Endodermal cell (in vitro differentiated cells): ENCODE data around the gene ASCL4. TPM values are rescaled to one million over a fixed set of nuclear protein-coding genes. Genes with fewer than 3 reads are reported as not detected.
A peak's percentile ranks its signal among the peaks of the same experiment; 100 is the strongest.

Experiments
- DNase-seq: peaks from one replicate; pipeline ENCODE4 v3.0.0-alpha.2; 2017
- H3K27ac ChIP-seq: 2 replicates; pipeline ENCODE4 v1.5.1; 2013; ENCODE audit warnings: mild to moderate bottlenecking, low read depth, low read length, moderate library complexity
- H3K27me3 ChIP-seq: 2 replicates; pipeline ENCODE4 v1.6.1; 2013; ENCODE audit warnings: mild to moderate bottlenecking, low read length, moderate library complexity; ENCODE audit not compliant: insufficient read depth, control insufficient read depth, poor library complexity, severe bottlenecking
- H3K36me3 ChIP-seq: 2 replicates; pipeline ENCODE4 v1.7.0; 2013; ENCODE audit warnings: mild to moderate bottlenecking, low read length, moderate library complexity; ENCODE audit not compliant: control insufficient read depth, insufficient read depth
- H3K4me1 ChIP-seq: one replicate; pipeline ENCODE4 v1.7.0; 2013; ENCODE audit warnings: low read length; ENCODE audit not compliant: control insufficient read depth, insufficient read depth
- H3K4me3 ChIP-seq: 2 replicates; pipeline ENCODE4 v1.5.1; 2013; ENCODE audit warnings: mild to moderate bottlenecking, low read length, moderate library complexity
- H3K9ac ChIP-seq: 2 replicates; pipeline ENCODE4 v1.6.1; 2013; ENCODE audit warnings: mild to moderate bottlenecking, low read length, moderate library complexity; ENCODE audit not compliant: poor library complexity, severe bottlenecking; ENCODE audit errors: extremely low read depth
- H3K9me3 ChIP-seq: 2 replicates; pipeline ENCODE4 v1.6.1; 2013; ENCODE audit warnings: mild to moderate bottlenecking, low read length, moderate library complexity; ENCODE audit not compliant: control insufficient read depth
- H3K27ac Mint-ChIP-seq: 2 replicates; pipeline ENCODE4 v1.8.0; 2020; ENCODE audit warnings: mixed read lengths
- H3K27me3 Mint-ChIP-seq: 2 replicates; pipeline ENCODE4 v1.8.0; 2021; ENCODE audit warnings: mild to moderate bottlenecking, mixed read lengths; ENCODE audit not compliant: insufficient read depth
- H3K36me3 Mint-ChIP-seq: 2 replicates; pipeline ENCODE4 v1.8.0; 2020; ENCODE audit warnings: low read depth, mixed read lengths
- H3K4me1 Mint-ChIP-seq: 2 replicates; pipeline ENCODE4 v1.8.0; 2020; ENCODE audit warnings: mixed read lengths
- H3K4me3 Mint-ChIP-seq: 2 replicates; pipeline ENCODE4 v1.8.0; 2020; ENCODE audit warnings: mild to moderate bottlenecking, moderate library complexity, mixed read lengths
- H3K9me3 Mint-ChIP-seq: 2 replicates; pipeline ENCODE4 v1.8.0; 2020; ENCODE audit warnings: mild to moderate bottlenecking, mixed read lengths
- CTCF ChIP-seq: fragments of 200-600 bp; sonication (generic); conservative IDR thresholded peaks from 2 replicates; pipeline ENCODE4 v1.5.0; 2021; ENCODE audit warnings: antibody characterized with exemption, mild to moderate bottlenecking
- WGBS, 2 experiments: methylation state at CpG; one replicate each; pipeline versions ENCODE4 v1.1.5 to v1.1.7; 2013; ENCODE audit warnings: missing lambda C conversion rate in 2 of 2, mixed read lengths in 1 of 2; ENCODE audit not compliant: insufficient coverage in 1 of 2, insufficient read length in 1 of 2; 5-methylcytosine and 5-hydroxymethylcytosine counted together
- total RNA-seq, 2 donors: library from RNA; stranded (reverse); fragmentation: NEBNext Ultra II Directional in 1 of 2; extraction: Animal tissue kit (Norgen Biotek cat#: 25700) in 1 of 2; gene quantifications; 2 replicates in 1 of 2; 3 replicates in 1 of 2; pipeline ENCODE4 v1.2.1, GENCODE V29; 2021

Gene ASCL4
- total RNA-seq, 2 donors from 2014 or later = not detected

GRCh38 chr12:107749083-107749482 lies 25.4 kb upstream of the ASCL4 start:
- no peak for TF ChIP-seq CTCF
- peaks cover 84% of the 10 kb centered on the region for H3K36me3 ChIP-seq
- no peaks in the 10 kb centered on the region for H3K9me3 ChIP-seq
- no peak overlapping the region for H3K27ac Mint-ChIP-seq
- H3K4me1 ChIP-seq = no peaks in the 10 kb centered on the region
- no peak overlapping the region for H3K4me3 Mint-ChIP-seq
- 91 to 100% methylated on average over 1 of the region's 1 CpG for WGBS, 2 experiments
- no peak overlapping the region for H3K4me3 ChIP-seq
- H3K27ac ChIP-seq = no peak overlapping the region
- peaks cover 47% of the 10 kb centered on the region for H3K36me3 Mint-ChIP-seq
- no peaks in the 10 kb centered on the region for H3K4me1 Mint-ChIP-seq
- no peaks in the 10 kb centered on the region for H3K27me3 Mint-ChIP-seq
- H3K9ac ChIP-seq = no peak overlapping the region
- DNase-seq = no peak
- no peaks in the 10 kb centered on the region for H3K9me3 Mint-ChIP-seq
- no peaks in the 10 kb centered on the region for H3K27me3 ChIP-seq

- Mint-ChIP-seq H3K36me3 (peaks cover 23% of the 10 kb centered on the region), H3K27me3 (peaks cover 7% of the 10 kb centered on the region), H3K4me3 (peak overlapping the region; percentile 80), H3K9me3 (no peaks in the 10 kb centered on the region), H3K4me1 (peaks cover 14% of the 10 kb centered on the region), H3K27ac (no peak overlapping the region)
- Histone ChIP-seq H3K9ac (peak overlapping the region; percentile 65), H3K9me3 (no peaks in the 10 kb centered on the region), H3K4me1 (no peaks in the 10 kb centered on the region), H3K27me3 (peaks cover 20% of the 10 kb centered on the region), H3K4me3 (peak overlapping the region; percentile 86), H3K36me3 (peaks cover 43% of the 10 kb centered on the region), H3K27ac (no peak overlapping the region)
- 56 to 62% methylated on average over 1 to 3 of the region's 3 CpGs for WGBS, 2 experiments
- TF ChIP-seq CTCF = no peak
- no peak for DNase-seq
Observed at GRCh38 chr12:107759410-107759809, 15.1 kb upstream of the ASCL4 start.

- H3K27me3 ChIP-seq = peaks cover 29% of the 10 kb centered on the region
- peaks cover 14% of the 10 kb centered on the region for H3K4me1 Mint-ChIP-seq
- H3K4me3 ChIP-seq = peak overlapping the region; percentile 86
- peak overlapping the region; percentile 80 for H3K4me3 Mint-ChIP-seq
- H3K27ac Mint-ChIP-seq = peak overlapping the region; percentile 91
- TF ChIP-seq CTCF = no peak
- H3K9ac ChIP-seq = peak overlapping the region; percentile 65
- H3K36me3 ChIP-seq = peaks cover 34% of the 10 kb centered on the region
- WGBS, 2 experiments = 3 to 4% methylated on average over 20 to 30 of the region's 30 CpGs
- no peaks in the 10 kb centered on the region for H3K9me3 Mint-ChIP-seq
- peak; percentile 82 for DNase-seq
- no peaks in the 10 kb centered on the region for H3K4me1 ChIP-seq
- H3K9me3 ChIP-seq = no peaks in the 10 kb centered on the region
- peaks cover 7% of the 10 kb centered on the region for H3K27me3 Mint-ChIP-seq
- peaks cover 17% of the 10 kb centered on the region for H3K36me3 Mint-ChIP-seq
- no peak overlapping the region for H3K27ac ChIP-seq
Observed at GRCh38 chr12:107760207-107760808, 14.2 kb upstream of the ASCL4 start.
